ENCODE measurements around the gene PIP4K2B. TPM values are rescaled to one million over a fixed set of nuclear protein-coding genes. Genes with fewer than 3 reads are reported as not detected.

The PIP4K2B gene
- total and polyA plus RNA-seq, 2 donors from 2014 or later = 15.3 to 41.2 TPM

- Histone ChIP-seq H3K9me3 (ENCODE audit: control insufficient read depth in 2 of 3, insufficient read depth in 1 of 3, low read length in 3 of 3) (no peaks in the 10 kb centered on the region), H3K27me3 (ENCODE audit: control insufficient read depth, insufficient read depth, low read length) (no peaks in the 10 kb centered on the region), H3K9ac (ENCODE audit: low read length in 3 of 3) (peak overlapping the region in 2 of 3 donors; percentile 26 to 81), H3K36me3 (ENCODE audit: control insufficient read depth in 2 of 3, insufficient read depth in 3 of 3, low read length in 3 of 3) (no peaks in the 10 kb centered on the region), H3K4me3 (ENCODE audit: low read length in 3 of 3) (peak overlapping the region; percentile 21 to 85 (median 55)), H3K27ac (ENCODE audit: low read depth in 2 of 2, low read length in 2 of 2) (peak overlapping the region; percentile 81 to 88), H3K4me1 (ENCODE audit: control insufficient read depth in 2 of 3, insufficient read depth in 2 of 3, low read depth in 1 of 3, low read length in 3 of 3) (peaks cover 0 to 50% (median 28%) of the 10 kb centered on the region in 3 donors)
- peak in 3 of 5 donors; percentile 17 to 81 (median 55) for DNase-seq
- TF ChIP-seq CTCF (IDR thresholded peaks at IDR 0.05; ENCODE audit: borderline replicate concordance, extremely low read depth, insufficient read depth) = no peak
- intact Hi-C loops (cut with DNase I) = no loop called here
- FAIRE-seq = no peak
Measured at GRCh38 chr17:38746849-38747462, 52.4 kb downstream of the PIP4K2B start.

- H3K27me3 ChIP-seq (ENCODE audit: control insufficient read depth, insufficient read depth, low read length) = no peaks in the 10 kb centered on the region
- peaks cover 0 to 48% (median 36%) of the 10 kb centered on the region in 3 donors for H3K4me1 ChIP-seq (ENCODE audit: control insufficient read depth in 2 of 3, insufficient read depth in 2 of 3, low read depth in 1 of 3, low read length in 3 of 3)
- no peak for TF ChIP-seq CTCF (IDR thresholded peaks at IDR 0.05; ENCODE audit: borderline replicate concordance, extremely low read depth, insufficient read depth)
- FAIRE-seq (no peak), DNase-seq (peak in 4 of 5 donors; percentile 57 to 76 (median 70))
- no peaks in the 10 kb centered on the region for H3K9me3 ChIP-seq (ENCODE audit: control insufficient read depth in 2 of 3, insufficient read depth in 1 of 3, low read length in 3 of 3)
- peak overlapping the region; percentile 21 to 85 (median 54) for H3K4me3 ChIP-seq (ENCODE audit: low read length in 3 of 3)
- intact Hi-C loops (cut with DNase I) = no loop called here
- no peaks in the 10 kb centered on the region for H3K36me3 ChIP-seq (ENCODE audit: control insufficient read depth in 2 of 3, insufficient read depth in 3 of 3, low read length in 3 of 3)
- H3K9ac ChIP-seq (ENCODE audit: low read length in 3 of 3) = peak overlapping the region in 2 of 3 donors; percentile 26 to 81
- peak overlapping the region in 1 of 2 donors; percentile 81 for H3K27ac ChIP-seq (ENCODE audit: low read depth in 2 of 2, low read length in 2 of 2)
Measured at GRCh38 chr17:38746004-38746848, 53.1 kb downstream of the PIP4K2B start.

GRCh38 chr17:38745545-38745944, 53.8 kb downstream of the PIP4K2B start:
- Histone ChIP-seq H3K27ac (ENCODE audit: low read depth in 2 of 2, low read length in 2 of 2) (peak overlapping the region in 1 of 2 donors; percentile 48), H3K9ac (ENCODE audit: low read length in 3 of 3) (no peak overlapping the region)

More at GRCh38 chr17:38745545-38745944, 53.8 kb downstream of the PIP4K2B start:
- FAIRE-seq (no peak), DNase-seq (peak in 2 of 5 donors; percentile 47 to 69)
- Histone ChIP-seq H3K27me3 (ENCODE audit: control insufficient read depth, insufficient read depth, low read length) (no peaks in the 10 kb centered on the region), H3K4me1 (ENCODE audit: control insufficient read depth in 2 of 3, insufficient read depth in 2 of 3, low read depth in 1 of 3, low read length in 3 of 3) (peaks cover 0 to 41% (median 31%) of the 10 kb centered on the region in 3 donors), H3K9me3 (ENCODE audit: control insufficient read depth in 2 of 3, insufficient read depth in 1 of 3, low read length in 3 of 3) (no peaks in the 10 kb centered on the region), H3K4me3 (ENCODE audit: low read length in 3 of 3) (peak overlapping the region in 2 of 3 donors; percentile 21 to 85), H3K36me3 (ENCODE audit: control insufficient read depth in 2 of 3, insufficient read depth in 3 of 3, low read length in 3 of 3) (peaks cover 0 to 5% (median 0%) of the 10 kb centered on the region in 3 donors)
- no peak for TF ChIP-seq CTCF (IDR thresholded peaks at IDR 0.05; ENCODE audit: borderline replicate concordance, extremely low read depth, insufficient read depth)
- intact Hi-C loops (cut with DNase I) = no loop called here

Measured in kidney (tissue), 14 donors.